DND-41 (cell line): ENCODE results near the gene UNC119.

Experiments
- ATAC-seq: fragments of 200-7000 bp; cut with Tn5 transposase; 3 replicates; pipeline ENCODE4 v1.9.1; 2021; ENCODE audit warnings: low read depth; ENCODE audit not compliant: insufficient read depth
- DNase-seq: peaks from one replicate; pipeline ENCODE4 v3.0.0-alpha.2; 2020
- H2AFZ ChIP-seq: 2 replicates; pipeline ENCODE4 v1.6.0; 2012; ENCODE audit warnings: low read depth, low read length
- H3K27ac ChIP-seq: 2 replicates; pipeline ENCODE4 v1.5.1; 2012; ENCODE audit warnings: low read length, inconsistent platforms
- H3K27me3 ChIP-seq: fragments of 200-600 bp; sonication (generic); 2 replicates; pipeline ENCODE4 v1.6.0; 2012; ENCODE audit warnings: low read length, mild to moderate bottlenecking, inconsistent platforms; ENCODE audit not compliant: insufficient read depth, poor library complexity
- H3K36me3 ChIP-seq: 2 replicates; pipeline ENCODE4 v1.5.1; 2012; ENCODE audit warnings: low read length, inconsistent platforms; ENCODE audit not compliant: insufficient read depth
- H3K4me1 ChIP-seq: 2 replicates; pipeline ENCODE4 v1.5.1; 2012; ENCODE audit warnings: mild to moderate bottlenecking, low read length; ENCODE audit not compliant: insufficient read depth
- H3K4me2 ChIP-seq: 2 replicates; pipeline ENCODE4 v1.6.0; 2012; ENCODE audit warnings: mild to moderate bottlenecking, moderate library complexity, low read length, inconsistent platforms; ENCODE audit not compliant: insufficient read depth
- H3K4me3 ChIP-seq, 2 experiments: fragments of 200-600 bp in 1 of 2; shearing (Covaris generic) in 1 of 2; 2 replicates each; pipeline ENCODE4 v1.5.1; 2012 to 2016; ENCODE audit warnings: inconsistent platforms in 2 of 2, low read length in 2 of 2, mild to moderate bottlenecking in 2 of 2, low read depth in 1 of 2, moderate library complexity in 1 of 2
- H3K79me2 ChIP-seq: 2 replicates; pipeline ENCODE4 v1.6.0; 2012; ENCODE audit warnings: low read length, inconsistent platforms; ENCODE audit not compliant: insufficient read depth
- H3K9ac ChIP-seq: 2 replicates; pipeline ENCODE4 v1.6.0; 2012; ENCODE audit warnings: low read depth, mild to moderate bottlenecking, inconsistent platforms, low read length, moderate library complexity
- H3K9me3 ChIP-seq: 2 replicates; pipeline ENCODE4 v1.5.1; 2012; ENCODE audit warnings: low read length, moderate library complexity, mild to moderate bottlenecking, inconsistent platforms; ENCODE audit not compliant: insufficient read depth, severe bottlenecking
- H4K20me1 ChIP-seq: 2 replicates; pipeline ENCODE4 v1.6.0; 2012; ENCODE audit warnings: low read length; ENCODE audit not compliant: insufficient read depth
- EZH2 ChIP-seq: IDR thresholded peaks from 3 replicates; pipeline ENCODE4 v1.6.1; 2012; ENCODE audit warnings: borderline replicate concordance, low read depth, mild to moderate bottlenecking, moderate library complexity, low read length, inconsistent platforms; ENCODE audit not compliant: severe bottlenecking
- TF ChIP-seq, protein P1 (sequence below): IDR thresholded peaks from 2 replicates; pipeline ENCODE4 v1.5.1; 2012; ENCODE audit warnings: borderline replicate concordance, low read length, moderate library complexity, mild to moderate bottlenecking; ENCODE audit not compliant: poor library complexity, severe bottlenecking; ENCODE audit errors: extremely low read depth

Gene UNC119

DNA sequence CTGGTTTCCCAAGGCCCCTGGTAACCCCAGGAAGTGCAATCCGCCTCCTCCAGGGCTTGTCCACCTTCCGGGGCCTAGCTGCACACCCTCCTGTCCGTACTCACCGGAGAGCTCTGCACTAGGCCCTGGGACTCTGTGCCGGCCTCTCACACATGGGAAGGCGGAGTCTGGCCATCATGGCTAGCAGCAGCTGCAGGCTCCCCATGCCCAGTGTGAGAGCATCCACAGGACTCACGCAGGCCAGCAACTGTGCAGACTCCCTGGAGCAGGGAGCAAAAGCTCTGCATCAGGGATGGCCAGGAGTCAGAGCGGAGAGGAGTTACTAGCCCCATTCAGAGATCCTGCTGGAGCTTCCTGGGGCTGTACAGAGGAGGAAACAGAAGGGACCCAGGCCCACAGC, 26.0 kb downstream of the UNC119 start:
- Histone ChIP-seq H3K36me3 (no peaks in the 10 kb centered on the region), H3K4me2 (no peak overlapping the region), H3K27ac (no peak overlapping the region), H3K9ac (no peak overlapping the region), H3K4me3 (no peak overlapping the region), H3K79me2 (no peaks in the 10 kb centered on the region), H4K20me1 (no peaks in the 10 kb centered on the region; the same call in 1 of the 2 replicates), H3K27me3 (peaks cover 9% of the 10 kb centered on the region), H3K9me3 (no peaks in the 10 kb centered on the region), H2AFZ (no peak overlapping the region), H3K4me1 (no peaks in the 10 kb centered on the region)
- ATAC-seq (no peak), DNase-seq (no peak)
- TF ChIP-seq, protein P1, sequence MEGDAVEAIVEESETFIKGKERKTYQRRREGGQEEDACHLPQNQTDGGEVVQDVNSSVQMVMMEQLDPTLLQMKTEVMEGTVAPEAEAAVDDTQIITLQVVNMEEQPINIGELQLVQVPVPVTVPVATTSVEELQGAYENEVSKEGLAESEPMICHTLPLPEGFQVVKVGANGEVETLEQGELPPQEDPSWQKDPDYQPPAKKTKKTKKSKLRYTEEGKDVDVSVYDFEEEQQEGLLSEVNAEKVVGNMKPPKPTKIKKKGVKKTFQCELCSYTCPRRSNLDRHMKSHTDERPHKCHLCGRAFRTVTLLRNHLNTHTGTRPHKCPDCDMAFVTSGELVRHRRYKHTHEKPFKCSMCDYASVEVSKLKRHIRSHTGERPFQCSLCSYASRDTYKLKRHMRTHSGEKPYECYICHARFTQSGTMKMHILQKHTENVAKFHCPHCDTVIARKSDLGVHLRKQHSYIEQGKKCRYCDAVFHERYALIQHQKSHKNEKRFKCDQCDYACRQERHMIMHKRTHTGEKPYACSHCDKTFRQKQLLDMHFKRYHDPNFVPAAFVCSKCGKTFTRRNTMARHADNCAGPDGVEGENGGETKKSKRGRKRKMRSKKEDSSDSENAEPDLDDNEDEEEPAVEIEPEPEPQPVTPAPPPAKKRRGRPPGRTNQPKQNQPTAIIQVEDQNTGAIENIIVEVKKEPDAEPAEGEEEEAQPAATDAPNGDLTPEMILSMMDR, result no peak
- TF ChIP-seq EZH2, result no peak

DNA sequence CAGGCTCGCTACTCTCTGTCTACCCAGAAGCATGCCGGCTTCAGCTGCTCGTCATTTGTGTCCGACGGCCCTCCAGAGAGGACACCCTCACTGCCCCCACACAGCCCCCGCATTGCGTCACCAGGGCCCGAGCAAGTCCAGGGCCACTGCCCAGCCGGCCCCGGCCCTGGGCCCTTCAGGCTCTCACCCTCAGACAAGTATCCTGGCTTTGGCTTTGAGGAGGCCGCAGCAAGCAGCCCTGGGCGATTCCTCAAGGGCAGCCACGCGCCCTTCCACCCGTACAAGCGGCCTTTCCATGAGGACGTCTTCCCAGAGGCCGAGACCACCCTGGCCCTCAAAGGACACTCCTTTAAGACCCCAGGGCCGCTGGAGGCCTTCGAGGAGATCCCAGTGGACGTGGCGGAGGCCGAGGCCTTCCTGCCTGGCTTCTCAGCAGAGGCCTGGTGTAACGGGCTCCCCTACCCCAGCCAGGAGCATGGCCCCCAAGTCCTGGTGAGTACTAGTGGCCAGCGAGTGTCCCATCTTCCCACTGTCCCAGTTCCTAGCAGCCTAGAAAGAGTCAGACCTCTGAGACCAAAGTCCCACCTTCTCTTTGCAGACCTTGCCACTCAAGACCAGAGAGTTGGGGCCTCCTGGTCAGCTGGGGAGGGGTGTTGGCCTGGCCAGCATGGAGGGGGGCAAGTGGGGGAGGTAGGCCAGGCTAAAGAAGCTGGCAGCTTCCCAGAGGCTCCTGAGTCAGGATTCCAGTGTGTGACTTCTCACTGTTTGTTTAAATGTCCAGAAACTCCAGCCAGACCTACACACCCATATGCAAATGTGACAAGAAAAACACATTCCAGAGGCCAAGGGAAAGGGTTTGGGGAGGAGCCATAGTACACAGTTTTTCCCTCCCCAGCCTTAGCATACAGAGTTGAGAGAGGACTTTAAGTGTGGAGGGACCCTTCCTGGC, 27.7 kb downstream of the UNC119 start:
- no peak overlapping the region for H3K9ac ChIP-seq
- H4K20me1 ChIP-seq, result no peaks in the 10 kb centered on the region; the same call in 1 of the 2 replicates
- ATAC-seq, result no peak
- no peak for TF ChIP-seq EZH2
- TF ChIP-seq, protein P1, result no peak
- H3K9me3 ChIP-seq, result no peaks in the 10 kb centered on the region
- H3K36me3 ChIP-seq, result no peaks in the 10 kb centered on the region
- peaks cover 4% of the 10 kb centered on the region for H3K27me3 ChIP-seq
- H3K4me3 ChIP-seq, result no peak overlapping the region
- no peak for DNase-seq
- peaks cover under 1% of the 10 kb centered on the region; the same call in 1 of the 2 replicates for H3K4me1 ChIP-seq
- H3K27ac ChIP-seq, result no peak overlapping the region
- no peaks in the 10 kb centered on the region for H3K79me2 ChIP-seq
- no peak overlapping the region for H2AFZ ChIP-seq
- no peak overlapping the region for H3K4me2 ChIP-seq

DNA sequence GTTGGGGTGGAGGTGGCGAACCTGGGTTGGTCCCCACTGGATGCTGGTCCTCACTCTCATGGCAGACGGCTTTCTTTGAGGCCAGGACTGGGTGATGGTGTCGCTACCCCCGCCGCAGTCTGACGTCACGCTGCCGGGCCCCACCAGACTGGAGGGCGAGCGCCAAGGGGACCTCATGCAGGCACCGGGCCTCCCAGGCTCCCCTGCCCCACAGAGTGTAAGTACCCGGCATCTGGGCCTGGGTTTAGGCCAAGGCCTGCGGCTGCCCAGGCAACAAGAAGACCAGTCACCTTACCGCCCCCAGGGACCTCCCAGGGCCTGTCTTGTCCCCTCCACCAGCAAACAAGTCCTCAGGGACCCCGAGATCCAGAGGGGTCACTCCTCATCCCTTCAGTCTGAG, 28.5 kb downstream of the UNC119 start:
- H3K9ac ChIP-seq, result no peak overlapping the region
- no peak overlapping the region for H2AFZ ChIP-seq
- no peaks in the 10 kb centered on the region for H3K79me2 ChIP-seq
- H3K9me3 ChIP-seq, result no peaks in the 10 kb centered on the region
- no peaks in the 10 kb centered on the region; the same call in 1 of the 2 replicates for H4K20me1 ChIP-seq
- ATAC-seq, result no peak
- peaks cover 6% of the 10 kb centered on the region for H3K4me1 ChIP-seq
- H3K4me2 ChIP-seq, result no peak overlapping the region
- H3K27me3 ChIP-seq, result peaks cover 4% of the 10 kb centered on the region
- no peak for TF ChIP-seq EZH2
- TF ChIP-seq, protein P1, result no peak
- H3K36me3 ChIP-seq, result no peaks in the 10 kb centered on the region
- DNase-seq, result no peak
- no peak overlapping the region for H3K27ac ChIP-seq
- H3K4me3 ChIP-seq, result no peak overlapping the region
